Measurements from ENCODE around the gene IVNS1ABP. TPM values are rescaled to one million over a fixed set of nuclear protein-coding genes. Genes with fewer than 3 reads are reported as not detected.

IVNS1ABP gene
- total and polyA plus RNA-seq, 4 donors, result 14.2 to 83.4 (median 34.0) TPM

- TF ChIP-seq JUND (IDR thresholded peaks at IDR 0.05) (no peak), ZBTB33 (IDR thresholded peaks at IDR 0.05) (no peak), FOXA1 (IDR thresholded peaks at IDR 0.05) (no peak), RXRA (IDR thresholded peaks at IDR 0.05) (peak in 1 of 2 donors; percentile 8), GABPA (IDR thresholded peaks at IDR 0.05 in 1 of 2, conservative IDR thresholded peaks at IDR 0.05 in 1 of 2) (no peak), CTCF (IDR thresholded peaks at IDR 0.05; ENCODE audit: low read depth, low read length, missing input control) (no peak), NR2F2 (IDR thresholded peaks at IDR 0.05) (no peak), FOXA2 (IDR thresholded peaks at IDR 0.05) (no peak), TAF1 (conservative IDR thresholded peaks at IDR 0.05) (no peak), SP1 (IDR thresholded peaks at IDR 0.05) (peak; percentile 75), MAX (IDR thresholded peaks at IDR 0.05) (no peak), YY1 (IDR thresholded peaks at IDR 0.05) (no peak), REST (IDR thresholded peaks at IDR 0.05) (no peak), ATF3 (IDR thresholded peaks at IDR 0.05) (no peak), EGR1 (IDR thresholded peaks at IDR 0.05; ENCODE audit: low read depth in 2 of 2) (no peak), HNF4G (IDR thresholded peaks at IDR 0.05) (peak; percentile 46), HNF4A (conservative IDR thresholded peaks at IDR 0.05) (peak; percentile 88 to 95), RAD21 (IDR thresholded peaks at IDR 0.05) (no peak)
- Histone ChIP-seq H3K4me3 (ENCODE audit: low read depth in 1 of 3, low read length in 3 of 3) (no peak overlapping the region), H3K9me3 (ENCODE audit: control insufficient read depth in 4 of 4, low read length in 3 of 4) (no peaks in the 10 kb centered on the region), H3K27ac (ENCODE audit: low read depth in 1 of 2, low read length in 2 of 2) (no peak overlapping the region), H3K9ac (ENCODE audit: low read depth in 1 of 2, low read length in 2 of 2) (no peak overlapping the region), H3K4me1 (ENCODE audit: control insufficient read depth in 4 of 4, insufficient read depth in 4 of 4, low read length in 3 of 4) (peaks cover 0 to 5% (median 1%) of the 10 kb centered on the region in 4 donors), H3K36me3 (ENCODE audit: control insufficient read depth in 4 of 4, insufficient read depth in 3 of 4, low read depth in 1 of 4, low read length in 3 of 4) (no peaks in the 10 kb centered on the region), H3K27me3 (ENCODE audit: control insufficient read depth in 4 of 4, insufficient read depth in 4 of 4, low read length in 3 of 4) (no peaks in the 10 kb centered on the region)
- 53% methylated on average over 2 of the region's 2 CpGs for WGBS
- no peak for DNase-seq (ENCODE audit: low spot score)
These were observed 33.0 kb upstream of the IVNS1ABP start for GRCh38 chr1:185350027-185350442.
